Endothelial cell of umbilical vein (primary cell): ENCODE data around the gene ZDHHC17. TPM values are rescaled to one million over a fixed set of nuclear protein-coding genes. Genes with fewer than 3 reads are reported as not detected.

ENCODE experiments used
- BruUV-seq: library from RNA; stranded (reverse); fragments of 400-500 nt; replicated peaks from 2 replicates; lab custom pipeline; 2021; lab: Mats Ljungman, UMichigan
- CTCF ChIA-PET: fragments of 300-600, 350-600 bp; sonication (Branson Sonifier 250); formaldehyde crosslinking; loops from one replicate; lab custom pipeline; 2021; ENCODE audit warnings: antibody characterized with exemption, inconsistent platforms; lab: Charles Lee
- POLR2A ChIA-PET: fragments of 300-600, 350-600 bp; sonication (Branson Sonifier 250); formaldehyde crosslinking; loops from one replicate; lab custom pipeline; 2021; ENCODE audit warnings: antibody characterized with exemption, inconsistent platforms; lab: Charles Lee
- DNase-seq: peaks from one replicate; pipeline ENCODE4 v3.0.0-alpha.2; 2011; ENCODE audit warnings: low read depth, low spot score
- FAIRE-seq: peaks from 2 replicates; lab custom pipeline; 2011; peaks lifted over from hg19 to GRCh38; lab: Jason Lieb, UNC
- H2AFZ ChIP-seq: 2 replicates; pipeline ENCODE4 v1.6.0; 2012; ENCODE audit warnings: low read depth, low read length, control low read depth, inconsistent platforms
- H3K27ac ChIP-seq: 2 replicates; pipeline ENCODE4 v1.5.1; 2011; ENCODE audit warnings: low read depth, mild to moderate bottlenecking, control low read depth, low read length, moderate library complexity; ENCODE audit not compliant: insufficient read depth
- H3K27me3 ChIP-seq, 2 experiments: 2 replicates each; pipeline versions ENCODE4 v1.6.0 to v1.6.1; 2011; ENCODE audit warnings: low read length in 2 of 2, mixed read lengths in 1 of 2; ENCODE audit not compliant: control insufficient read depth in 2 of 2, insufficient read depth in 2 of 2
- H3K36me3 ChIP-seq, 2 experiments: 2 replicates in 1 of 2; 3 replicates in 1 of 2; pipeline ENCODE4 v1.5.1; 2011; ENCODE audit warnings: low read length in 2 of 2, mild to moderate bottlenecking in 1 of 2, moderate library complexity in 1 of 2; ENCODE audit not compliant: control insufficient read depth in 2 of 2, insufficient read depth in 2 of 2; ENCODE audit errors: extremely low read depth in 1 of 2
- H3K4me1 ChIP-seq: 3 replicates; pipeline ENCODE4 v1.5.1; 2011; ENCODE audit warnings: mild to moderate bottlenecking, low read length; ENCODE audit not compliant: control insufficient read depth, insufficient read depth; ENCODE audit errors: extremely low read depth
- H3K4me2 ChIP-seq: 2 replicates; pipeline ENCODE4 v1.6.1; 2011; ENCODE audit warnings: low read length, control low read depth, mixed read lengths; ENCODE audit not compliant: insufficient read depth
- H3K4me3 ChIP-seq, 3 experiments: fragments of 200-600 bp in 1 of 3; sonication (generic), shearing (Covaris generic) in 1 of 3; replicated peaks in 1 of 3; 2 replicates each; pipeline ENCODE4 v1.5.1; 2011 to 2016; ENCODE audit warnings: control low read depth in 3 of 3, low read length in 3 of 3, mild to moderate bottlenecking in 2 of 3, inconsistent platforms in 1 of 3, low read depth in 1 of 3, moderate library complexity in 1 of 3; ENCODE audit not compliant: insufficient read depth in 1 of 3
- H3K79me2 ChIP-seq: 2 replicates; pipeline ENCODE4 v1.6.0; 2012; ENCODE audit warnings: low read length, inconsistent platforms; ENCODE audit not compliant: control insufficient read depth, insufficient read depth
- H3K9ac ChIP-seq: replicated peaks from 2 replicates; pipeline ENCODE3; 2011; ENCODE audit warnings: low read length, control low read depth; ENCODE audit not compliant: insufficient read depth; ENCODE audit errors: extremely low read depth
- H3K9me1 ChIP-seq: replicated peaks from 3 replicates; pipeline ENCODE4 v1.6.0; 2011; ENCODE audit warnings: mild to moderate bottlenecking, low read length; ENCODE audit not compliant: control insufficient read depth, insufficient read depth; ENCODE audit errors: extremely low read depth
- H3K9me3 ChIP-seq: replicated peaks from 2 replicates; pipeline ENCODE4 v1.5.1; 2012; ENCODE audit warnings: low read length, inconsistent platforms; ENCODE audit not compliant: control insufficient read depth, insufficient read depth
- H4K20me1 ChIP-seq: replicated peaks from 2 replicates; pipeline ENCODE3; 2011; ENCODE audit warnings: mild to moderate bottlenecking, low read length; ENCODE audit not compliant: control insufficient read depth, insufficient read depth; ENCODE audit errors: extremely low read depth
- CTCF ChIP-seq, 2 donors: IDR thresholded peaks; 1 replicate in 1 of 2; 2 replicates in 1 of 2; pipeline ENCODE4 v1.5.1; 2011; ENCODE audit warnings: low read length in 2 of 2, mild to moderate bottlenecking in 2 of 2, moderate library complexity in 2 of 2, control low read depth in 1 of 2, inconsistent platforms in 1 of 2, low read depth in 1 of 2; ENCODE audit not compliant: insufficient read depth in 1 of 2; ENCODE audit errors: extremely low read depth in 1 of 2
- EZH2 ChIP-seq: IDR thresholded peaks from 2 replicates; pipeline ENCODE4 v1.6.1; 2012; ENCODE audit warnings: borderline replicate concordance, low read depth, mild to moderate bottlenecking, moderate library complexity, low read length, inconsistent platforms; ENCODE audit not compliant: severe bottlenecking
- FOS ChIP-seq: IDR thresholded peaks from 2 replicates; pipeline ENCODE4 v1.6.1; 2011; ENCODE audit warnings: mild to moderate bottlenecking, low read length, moderate library complexity, borderline replicate concordance; ENCODE audit not compliant: insufficient read depth
- GATA2 ChIP-seq: IDR thresholded peaks from 2 replicates; pipeline ENCODE4 v1.7.0; 2011; ENCODE audit warnings: low read depth, mild to moderate bottlenecking, moderate library complexity, mixed read lengths, low read length; ENCODE audit not compliant: insufficient read length, insufficient read depth
- JUN ChIP-seq: IDR thresholded peaks from 2 replicates; pipeline ENCODE4 v1.6.1; 2011; ENCODE audit warnings: borderline replicate concordance, low read depth; ENCODE audit not compliant: insufficient read length, insufficient read depth
- MAX ChIP-seq: IDR thresholded peaks from 2 replicates; pipeline ENCODE4 v1.6.1; 2011; ENCODE audit not compliant: insufficient read depth, insufficient read length
- MYC ChIP-seq: IDR thresholded peaks from one replicate; pipeline ENCODE4 v1.6.1; 2011; ENCODE audit warnings: mild to moderate bottlenecking, low read depth, low read length
- POLR2A ChIP-seq: IDR thresholded peaks from 2 replicates; pipeline ENCODE4 v1.6.1; 2012; ENCODE audit warnings: low read depth, mild to moderate bottlenecking, control low read depth, low read length
- POLR2AphosphoS5 ChIP-seq: IDR thresholded peaks from 2 replicates; pipeline ENCODE4 v1.6.1; 2012; ENCODE audit warnings: low read depth, mild to moderate bottlenecking, control low read depth, low read length, moderate library complexity; ENCODE audit not compliant: insufficient read depth
- dilution Hi-C: fragments of 300-500 bp; cut with MboI; formaldehyde crosslinking; loops from one replicate; pipeline ENCODE4 v1.15.0; 2019; ENCODE audit warnings: low sequenced_read_pairs; ENCODE audit not compliant: extremely low pct_ligation_motif_present
- intact Hi-C: fragments of 100-400 bp; cut with micrococcal nuclease; formaldehyde crosslinking; loops from one replicate; pipeline ENCODE4 v1.10.0; 2022
- polyA plus RNA-seq, 4 experiments: library from polyadenylated mRNA; depleted of rRNA in 3 of 4; stranded (reverse) in 3 of 4; unstranded in 1 of 4; fragments of >200 nt; gene quantifications; 2 replicates each; pipeline versions ENCODE4 v1.2.1 to v1.2.3, GENCODE V29; 2011 to 2012; ENCODE audit warnings: missing spikeins in 1 of 4
- total RNA-seq: library from RNA; stranded (reverse); gene quantifications from 2 replicates; pipeline ENCODE4 v1.2.3, GENCODE V29; 2021

ZDHHC17 gene
- total and polyA plus RNA-seq, 2 donors (not counting 3 experiments of a cell fraction or from before 2014, with no cell fraction given), result 21.2 to 26.9 TPM

- Histone ChIP-seq H4K20me1 (no peaks in the 10 kb centered on the region), H3K9ac (no peak overlapping the region), H3K9me1 (no peaks in the 10 kb centered on the region), H3K4me2 (no peak overlapping the region), H3K4me3 (no peak overlapping the region), H2AFZ (no peak overlapping the region), H3K27ac (no peak overlapping the region), H3K9me3 (no peaks in the 10 kb centered on the region), H3K36me3 (no peaks in the 10 kb centered on the region), H3K79me2 (no peaks in the 10 kb centered on the region), H3K4me1 (no peaks in the 10 kb centered on the region), H3K27me3 (no peaks in the 10 kb centered on the region)
- TF ChIP-seq CTCF (IDR thresholded peaks at IDR 0.05; ENCODE audit: extremely low read depth in 1 of 2, insufficient read depth in 1 of 2, low read depth in 1 of 2, low read length in 2 of 2) (no peak), POLR2A (no peak), JUN (no peak), FOS (no peak), EZH2 (no peak), MYC (no peak), GATA2 (no peak), POLR2AphosphoS5 (no peak), MAX (no peak)
- DNase-seq (no peak), FAIRE-seq (no peak)
- dilution Hi-C loops, result no loop called here
- POLR2A ChIA-PET, result no interaction called here
- CTCF ChIA-PET, result interaction anchor here (1.4 kb wide), 1 partner anchor 99 kb away, joined by 4 read pairs; no protein-coding TSS in a partner anchor
- intact Hi-C loops, result no loop called here
- BruUV-seq, result no TSS peak
Measured at GRCh38 chr12:76720068-76720467, 43.8 kb upstream of the ZDHHC17 start.
